ENCODE data around the gene CCDC69.

GRCh38 chr5:151182976-151183375, 40.9 kb downstream of the CCDC69 start:
- TF ChIP-seq CTCF (IDR thresholded peaks at IDR 0.05): no peak
- TF ChIP-seq POLR2A (IDR thresholded peaks at IDR 0.05): no peak

Data from body of pancreas (tissue), 4 donors.